ENCODE measurements around the gene UTP25.

DNA sequence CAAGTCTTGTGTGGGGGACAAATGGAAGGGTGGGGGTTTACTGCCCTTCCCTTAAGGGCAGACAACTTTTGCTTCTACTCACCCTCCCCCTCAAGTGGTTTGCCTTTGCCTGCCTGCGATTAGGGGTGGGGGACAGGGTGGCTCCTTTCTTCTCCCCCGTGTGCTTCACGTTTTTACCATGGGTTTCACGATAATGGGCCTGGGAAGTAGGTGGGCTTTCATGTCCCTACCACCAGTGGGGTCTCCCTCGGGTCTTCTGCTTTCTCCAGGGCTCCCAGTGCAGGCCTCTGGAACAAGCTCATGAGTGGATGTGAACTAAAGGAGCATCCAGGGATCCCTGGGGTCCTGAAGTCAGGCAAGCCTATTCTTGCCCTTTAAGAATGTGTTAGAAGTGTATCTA is 21.6 kb downstream of the UTP25 start:
- TF ChIP-seq SIN3A (IDR thresholded peaks at IDR 0.05; ENCODE audit: borderline replicate concordance, insufficient read depth, low read length) (no peak), TAF1 (IDR thresholded peaks at IDR 0.05; ENCODE audit: borderline replicate concordance, insufficient read depth, low read length) (no peak), POLR2AphosphoS5 (IDR thresholded peaks at IDR 0.05; ENCODE audit: low read depth, low read length) (no peak)
- TF ChIP-seq, protein P1, sequence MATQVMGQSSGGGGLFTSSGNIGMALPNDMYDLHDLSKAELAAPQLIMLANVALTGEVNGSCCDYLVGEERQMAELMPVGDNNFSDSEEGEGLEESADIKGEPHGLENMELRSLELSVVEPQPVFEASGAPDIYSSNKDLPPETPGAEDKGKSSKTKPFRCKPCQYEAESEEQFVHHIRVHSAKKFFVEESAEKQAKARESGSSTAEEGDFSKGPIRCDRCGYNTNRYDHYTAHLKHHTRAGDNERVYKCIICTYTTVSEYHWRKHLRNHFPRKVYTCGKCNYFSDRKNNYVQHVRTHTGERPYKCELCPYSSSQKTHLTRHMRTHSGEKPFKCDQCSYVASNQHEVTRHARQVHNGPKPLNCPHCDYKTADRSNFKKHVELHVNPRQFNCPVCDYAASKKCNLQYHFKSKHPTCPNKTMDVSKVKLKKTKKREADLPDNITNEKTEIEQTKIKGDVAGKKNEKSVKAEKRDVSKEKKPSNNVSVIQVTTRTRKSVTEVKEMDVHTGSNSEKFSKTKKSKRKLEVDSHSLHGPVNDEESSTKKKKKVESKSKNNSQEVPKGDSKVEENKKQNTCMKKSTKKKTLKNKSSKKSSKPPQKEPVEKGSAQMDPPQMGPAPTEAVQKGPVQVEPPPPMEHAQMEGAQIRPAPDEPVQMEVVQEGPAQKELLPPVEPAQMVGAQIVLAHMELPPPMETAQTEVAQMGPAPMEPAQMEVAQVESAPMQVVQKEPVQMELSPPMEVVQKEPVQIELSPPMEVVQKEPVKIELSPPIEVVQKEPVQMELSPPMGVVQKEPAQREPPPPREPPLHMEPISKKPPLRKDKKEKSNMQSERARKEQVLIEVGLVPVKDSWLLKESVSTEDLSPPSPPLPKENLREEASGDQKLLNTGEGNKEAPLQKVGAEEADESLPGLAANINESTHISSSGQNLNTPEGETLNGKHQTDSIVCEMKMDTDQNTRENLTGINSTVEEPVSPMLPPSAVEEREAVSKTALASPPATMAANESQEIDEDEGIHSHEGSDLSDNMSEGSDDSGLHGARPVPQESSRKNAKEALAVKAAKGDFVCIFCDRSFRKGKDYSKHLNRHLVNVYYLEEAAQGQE (IDR thresholded peaks at IDR 0.05; ENCODE audit: insufficient read depth in 1 of 2, low read depth in 2 of 2, low read length in 2 of 2), result no peak
